Nephron (organoid): ENCODE data around the gene PALS1.
"Not testable (repeated sequence)": the region's sequence is repeated elsewhere in the genome, so short reads cannot be mapped to it uniquely, and the experiment has no call there.

Experiments used
- H3K27ac Mint-ChIP-seq, 3 experiments: 2 replicates each; pipeline ENCODE4 v1.8.0; 2020; ENCODE audit warnings: mixed read lengths in 3 of 3, mild to moderate bottlenecking in 2 of 3, moderate library complexity in 1 of 3
- H3K27me3 Mint-ChIP-seq: 2 replicates; pipeline ENCODE4 v1.8.0; 2021; ENCODE audit warnings: low read depth, mild to moderate bottlenecking, moderate library complexity, mixed read lengths
- H3K36me3 Mint-ChIP-seq: 2 replicates; pipeline ENCODE4 v1.8.0; 2020; ENCODE audit warnings: low read depth, mixed read lengths
- H3K4me1 Mint-ChIP-seq: 2 replicates; pipeline ENCODE4 v1.8.0; 2020; ENCODE audit warnings: mixed read lengths
- H3K4me3 Mint-ChIP-seq, 3 experiments: 2 replicates each; pipeline ENCODE4 v1.8.0; 2020; ENCODE audit warnings: mild to moderate bottlenecking in 3 of 3, mixed read lengths in 3 of 3, moderate library complexity in 2 of 3
- H3K9me3 Mint-ChIP-seq: 2 replicates; pipeline ENCODE4 v1.8.0; 2020; ENCODE audit warnings: mixed read lengths
- CTCF ChIP-seq, 3 experiments: fragments of 200-600 bp; sonication (generic); IDR thresholded peaks; one replicate each; pipeline ENCODE4 v1.5.0; 2021; ENCODE audit warnings: antibody characterized with exemption in 3 of 3; ENCODE audit not compliant: unreplicated experiment in 3 of 3

The PALS1 gene

GRCh38 chr14:67270145-67270753 is 29.0 kb downstream of the PALS1 start:
- no peaks in the 10 kb centered on the region for H3K9me3 Mint-ChIP-seq
- peak overlapping the region; percentile 97 to 98 (median 98) for H3K27ac Mint-ChIP-seq
- H3K4me1 Mint-ChIP-seq: peaks cover 41% of the 10 kb centered on the region
- H3K27me3 Mint-ChIP-seq: no peaks in the 10 kb centered on the region
- H3K36me3 Mint-ChIP-seq: peaks cover 42% of the 10 kb centered on the region
- no peak for TF ChIP-seq CTCF (IDR thresholded peaks at IDR 0.05; ENCODE audit: unreplicated experiment in 3 of 3)
- H3K4me3 Mint-ChIP-seq: peak overlapping the region; percentile 20 to 72 (median 24)

- Mint-ChIP-seq H3K36me3 (peaks cover 47% of the 10 kb centered on the region), H3K4me1 (peaks cover 42% of the 10 kb centered on the region), H3K27me3 (no peaks in the 10 kb centered on the region), H3K27ac (peak overlapping the region; percentile 97 to 98 (median 98)), H3K9me3 (no peaks in the 10 kb centered on the region), H3K4me3 (no peak overlapping the region)
- no peak for TF ChIP-seq CTCF (IDR thresholded peaks at IDR 0.05; ENCODE audit: unreplicated experiment in 3 of 3)
Measured at GRCh38 chr14:67270933-67271332, 29.7 kb downstream of the PALS1 start.

GRCh38 chr14:67273281-67273680 is 32.0 kb downstream of the PALS1 start:
- not testable (repeated sequence) for H3K27me3 Mint-ChIP-seq, H3K4me3 Mint-ChIP-seq
- H3K27ac Mint-ChIP-seq: peak overlapping the region in 2 of 3 experiments; percentile 21 to 31

GRCh38 chr14:67276131-67276530 is 34.9 kb downstream of the PALS1 start:
- peaks cover 56% of the 10 kb centered on the region for H3K36me3 Mint-ChIP-seq
- peak overlapping the region; percentile 65 to 92 (median 77) for H3K27ac Mint-ChIP-seq
- H3K4me3 Mint-ChIP-seq: no peak overlapping the region
- H3K4me1 Mint-ChIP-seq: peaks cover 13% of the 10 kb centered on the region
- no peaks in the 10 kb centered on the region for H3K9me3 Mint-ChIP-seq
- no peaks in the 10 kb centered on the region for H3K27me3 Mint-ChIP-seq
- no peak for TF ChIP-seq CTCF (IDR thresholded peaks at IDR 0.05; ENCODE audit: unreplicated experiment in 3 of 3)

More at GRCh38 chr14:67273281-67273680, 32.0 kb downstream of the PALS1 start:
- H3K36me3 Mint-ChIP-seq: peaks cover 52% of the 10 kb centered on the region
- not testable (repeated sequence) for H3K9me3 Mint-ChIP-seq
- peaks cover 42% of the 10 kb centered on the region for H3K4me1 Mint-ChIP-seq

GRCh38 chr14:67280506-67280905 is 39.3 kb downstream of the PALS1 start:
- Mint-ChIP-seq H3K27ac (peak overlapping the region in 2 of 3 experiments; percentile 31 to 55), H3K27me3 (no peaks in the 10 kb centered on the region), H3K4me3 (no peak overlapping the region), H3K4me1 (peaks cover 9% of the 10 kb centered on the region), H3K9me3 (no peaks in the 10 kb centered on the region), H3K36me3 (peaks cover 35% of the 10 kb centered on the region)
- TF ChIP-seq CTCF (IDR thresholded peaks at IDR 0.05; ENCODE audit: unreplicated experiment in 3 of 3): no peak

- peak; percentile 56 to 70 (median 59) for TF ChIP-seq CTCF (IDR thresholded peaks at IDR 0.05; ENCODE audit: unreplicated experiment in 3 of 3)
- peak overlapping the region; percentile 18 to 73 (median 72) for H3K4me3 Mint-ChIP-seq
- no peaks in the 10 kb centered on the region for H3K9me3 Mint-ChIP-seq
- peaks cover 22% of the 10 kb centered on the region for H3K36me3 Mint-ChIP-seq
- peak overlapping the region in 2 of 3 experiments; percentile 10 to 66 for H3K27ac Mint-ChIP-seq
- H3K27me3 Mint-ChIP-seq: no peaks in the 10 kb centered on the region
- H3K4me1 Mint-ChIP-seq: no peaks in the 10 kb centered on the region
Measured at GRCh38 chr14:67285876-67286452, 44.7 kb downstream of the PALS1 start.
